Measurements from ENCODE around the gene PYROXD2. TPM values are rescaled to one million over a fixed set of nuclear protein-coding genes. Genes with fewer than 3 reads are reported as not detected.

The PYROXD2 gene
- polyA plus RNA-seq, 3 donors, result 26.2 to 41.3 (median 32.1) TPM

- DNase-seq, result no peak
Measured at GRCh38 chr10:98339799-98340198, 75.2 kb downstream of the PYROXD2 start.

GRCh38 chr10:98338896-98339295 is 76.1 kb downstream of the PYROXD2 start:
- DNase-seq, result no peak

- no peak for DNase-seq
Measured at GRCh38 chr10:98338318-98338717, 76.7 kb downstream of the PYROXD2 start.

GRCh38 chr10:98337484-98337883 is 77.5 kb downstream of the PYROXD2 start:
- no peak for DNase-seq

Other genes starting within 250 kb of the PYROXD2 start
- gene LOXL4, start 147.0 kb downstream of the PYROXD2 start, polyA plus RNA-seq (ENCODE audit: insufficient read length in 3 of 3), result 1 to 10 TPM; 2.8 to 4.0 (median 3.7) TPM
- gene HPS1, start 31.8 kb upstream of the PYROXD2 start, polyA plus RNA-seq (ENCODE audit: insufficient read length in 3 of 3), result 10 to 100 TPM; 36.2 to 43.5 (median 39.4) TPM